Left forelimb (tissue), 1 donor: ENCODE measurements around the gene DPF3.

Source experiments
- DNase-seq: peaks from one replicate; pipeline ENCODE4 v3.0.0-alpha.2; 2018; ENCODE audit warnings: low spot score

Gene DPF3

GRCh38 chr14:72615451-72616121 lies 278.3 kb downstream of the DPF3 start:
- DNase-seq = no peak

- DNase-seq = no peak
Observed at GRCh38 chr14:72614891-72615415, 278.9 kb downstream of the DPF3 start.

GRCh38 chr14:72614365-72614764 lies 279.5 kb downstream of the DPF3 start:
- no peak for DNase-seq

- no peak for DNase-seq
Observed at GRCh38 chr14:72613975-72614319, 280.0 kb downstream of the DPF3 start.

GRCh38 chr14:72613231-72613974 lies 280.5 kb downstream of the DPF3 start:
- DNase-seq = no peak

GRCh38 chr14:72612041-72612440 lies 281.9 kb downstream of the DPF3 start:
- DNase-seq = no peak

GRCh38 chr14:72611506-72611905 lies 282.4 kb downstream of the DPF3 start:
- no peak for DNase-seq

- DNase-seq = no peak
Observed at GRCh38 chr14:72610831-72611200, 283.1 kb downstream of the DPF3 start.

GRCh38 chr14:72610096-72610830 lies 283.6 kb downstream of the DPF3 start:
- no peak for DNase-seq

- no peak for DNase-seq
Observed at GRCh38 chr14:72609205-72609916, 284.5 kb downstream of the DPF3 start.

- DNase-seq = no peak
Observed at GRCh38 chr14:72608391-72609204, 285.3 kb downstream of the DPF3 start.

GRCh38 chr14:72607386-72608130 lies 286.3 kb downstream of the DPF3 start:
- no peak for DNase-seq

GRCh38 chr14:72606879-72607278 lies 287.0 kb downstream of the DPF3 start:
- DNase-seq = no peak

GRCh38 chr14:72605921-72606220 lies 288.0 kb downstream of the DPF3 start:
- DNase-seq = no peak

GRCh38 chr14:72605096-72605920 lies 288.6 kb downstream of the DPF3 start:
- DNase-seq = no peak

- no peak for DNase-seq
Observed at GRCh38 chr14:72604133-72604532, 289.8 kb downstream of the DPF3 start.

GRCh38 chr14:72603639-72604038 lies 290.3 kb downstream of the DPF3 start:
- DNase-seq = no peak

- no peak for DNase-seq
Observed at GRCh38 chr14:72600551-72601330, 293.2 kb downstream of the DPF3 start.
